ENCODE results near the gene OBP2B.

The OBP2B gene

DNA sequence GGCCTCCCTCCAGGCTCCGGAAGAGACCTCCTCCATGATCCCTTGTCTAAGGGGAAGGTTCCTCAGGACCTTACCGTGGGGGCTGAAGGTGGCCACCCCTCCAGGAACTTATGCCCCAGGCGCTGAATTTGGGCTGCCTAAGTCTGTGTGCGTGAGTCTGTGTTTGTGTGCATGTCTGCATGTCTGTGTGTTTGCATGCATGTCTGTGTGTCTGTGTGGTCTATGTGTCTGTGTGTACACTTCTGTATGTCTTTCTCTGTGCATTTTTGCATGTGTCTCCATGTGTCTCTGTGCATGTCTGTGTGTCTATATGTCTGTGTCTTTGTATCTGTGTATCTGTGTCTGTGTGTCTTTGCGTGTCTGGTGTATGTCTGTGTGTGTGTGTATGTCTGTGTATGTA, 45.4 kb upstream of the OBP2B start:
- no peaks in the 10 kb centered on the region for H3K36me3 ChIP-seq (ENCODE audit: insufficient read depth, low read length)
- TF ChIP-seq, protein P1, sequence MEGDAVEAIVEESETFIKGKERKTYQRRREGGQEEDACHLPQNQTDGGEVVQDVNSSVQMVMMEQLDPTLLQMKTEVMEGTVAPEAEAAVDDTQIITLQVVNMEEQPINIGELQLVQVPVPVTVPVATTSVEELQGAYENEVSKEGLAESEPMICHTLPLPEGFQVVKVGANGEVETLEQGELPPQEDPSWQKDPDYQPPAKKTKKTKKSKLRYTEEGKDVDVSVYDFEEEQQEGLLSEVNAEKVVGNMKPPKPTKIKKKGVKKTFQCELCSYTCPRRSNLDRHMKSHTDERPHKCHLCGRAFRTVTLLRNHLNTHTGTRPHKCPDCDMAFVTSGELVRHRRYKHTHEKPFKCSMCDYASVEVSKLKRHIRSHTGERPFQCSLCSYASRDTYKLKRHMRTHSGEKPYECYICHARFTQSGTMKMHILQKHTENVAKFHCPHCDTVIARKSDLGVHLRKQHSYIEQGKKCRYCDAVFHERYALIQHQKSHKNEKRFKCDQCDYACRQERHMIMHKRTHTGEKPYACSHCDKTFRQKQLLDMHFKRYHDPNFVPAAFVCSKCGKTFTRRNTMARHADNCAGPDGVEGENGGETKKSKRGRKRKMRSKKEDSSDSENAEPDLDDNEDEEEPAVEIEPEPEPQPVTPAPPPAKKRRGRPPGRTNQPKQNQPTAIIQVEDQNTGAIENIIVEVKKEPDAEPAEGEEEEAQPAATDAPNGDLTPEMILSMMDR (IDR thresholded peaks at IDR 0.05; ENCODE audit: low read length), result no peak
- TF ChIP-seq EZH2 (IDR thresholded peaks at IDR 0.05; ENCODE audit: borderline replicate concordance, low read length), result no peak
- no peaks in the 10 kb centered on the region for H3F3A ChIP-seq (ENCODE audit: insufficient read depth, low read length)
- no peak overlapping the region for H3K4me3 ChIP-seq (ENCODE audit: low read depth, low read length, poor library complexity, severe bottlenecking)
- no peak overlapping the region for H2AFZ ChIP-seq (ENCODE audit: low read length)
- H3K4me2 ChIP-seq (ENCODE audit: low read length), result no peak overlapping the region
- H3K27me3 ChIP-seq (ENCODE audit: insufficient read depth, low read length), result no peaks in the 10 kb centered on the region
- no peak overlapping the region for H3K9ac ChIP-seq (ENCODE audit: low read length)
- no peaks in the 10 kb centered on the region for H4K20me1 ChIP-seq (ENCODE audit: insufficient read depth, low read length)
- H3K9me3 ChIP-seq (ENCODE audit: low read length), result no peaks in the 10 kb centered on the region; the same call in 1 of the 2 replicates
- H3K27ac ChIP-seq (ENCODE audit: low read depth, low read length, poor library complexity, severe bottlenecking), result no peak overlapping the region
- no peaks in the 10 kb centered on the region for H3K79me2 ChIP-seq (ENCODE audit: insufficient read depth, low read length)
- H3K4me1 ChIP-seq (ENCODE audit: insufficient read depth, low read length, severe bottlenecking), result no peaks in the 10 kb centered on the region
- no peaks in the 10 kb centered on the region for H3K9me2 ChIP-seq (ENCODE audit: low read depth, low read length)

DNA sequence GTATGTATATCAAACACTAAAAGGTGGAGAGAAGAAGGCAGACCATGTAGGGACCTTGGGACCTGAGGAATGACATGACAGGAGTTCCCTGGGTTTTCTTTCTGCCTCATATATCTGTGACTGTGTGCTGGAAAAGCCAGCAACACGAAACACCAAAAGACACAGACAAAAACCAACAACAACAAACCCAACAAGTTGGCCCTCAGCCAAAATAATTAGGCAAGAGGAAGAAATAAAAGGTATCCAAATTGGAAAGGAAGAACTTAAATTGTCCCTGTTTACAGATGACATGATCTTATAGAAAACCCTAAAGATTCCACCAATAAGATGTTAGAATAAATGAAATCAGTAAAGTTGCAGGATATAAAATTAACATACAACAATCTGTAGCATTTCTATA, 44.2 kb upstream of the OBP2B start:
- no peaks in the 10 kb centered on the region; the same call in 1 of the 2 replicates for H3K9me3 ChIP-seq (ENCODE audit: low read length)
- H3K9me2 ChIP-seq (ENCODE audit: low read depth, low read length), result no peaks in the 10 kb centered on the region
- H3F3A ChIP-seq (ENCODE audit: insufficient read depth, low read length), result no peaks in the 10 kb centered on the region
- no peaks in the 10 kb centered on the region for H3K4me1 ChIP-seq (ENCODE audit: insufficient read depth, low read length, severe bottlenecking)
- no peak overlapping the region for H3K4me2 ChIP-seq (ENCODE audit: low read length)
- no peaks in the 10 kb centered on the region for H4K20me1 ChIP-seq (ENCODE audit: insufficient read depth, low read length)
- H2AFZ ChIP-seq (ENCODE audit: low read length), result no peak overlapping the region
- no peaks in the 10 kb centered on the region; the same call in 1 of the 2 replicates for H3K27me3 ChIP-seq (ENCODE audit: insufficient read depth, low read length)
- no peak overlapping the region for H3K9ac ChIP-seq (ENCODE audit: low read length)
- TF ChIP-seq, protein P1 (IDR thresholded peaks at IDR 0.05; ENCODE audit: low read length), result no peak
- TF ChIP-seq EZH2 (IDR thresholded peaks at IDR 0.05; ENCODE audit: borderline replicate concordance, low read length), result no peak
- no peak overlapping the region for H3K27ac ChIP-seq (ENCODE audit: low read depth, low read length, poor library complexity, severe bottlenecking)
- H3K36me3 ChIP-seq (ENCODE audit: insufficient read depth, low read length), result no peaks in the 10 kb centered on the region
- no peak overlapping the region for H3K4me3 ChIP-seq (ENCODE audit: low read depth, low read length, poor library complexity, severe bottlenecking)
- no peaks in the 10 kb centered on the region for H3K79me2 ChIP-seq (ENCODE audit: insufficient read depth, low read length)

DNA sequence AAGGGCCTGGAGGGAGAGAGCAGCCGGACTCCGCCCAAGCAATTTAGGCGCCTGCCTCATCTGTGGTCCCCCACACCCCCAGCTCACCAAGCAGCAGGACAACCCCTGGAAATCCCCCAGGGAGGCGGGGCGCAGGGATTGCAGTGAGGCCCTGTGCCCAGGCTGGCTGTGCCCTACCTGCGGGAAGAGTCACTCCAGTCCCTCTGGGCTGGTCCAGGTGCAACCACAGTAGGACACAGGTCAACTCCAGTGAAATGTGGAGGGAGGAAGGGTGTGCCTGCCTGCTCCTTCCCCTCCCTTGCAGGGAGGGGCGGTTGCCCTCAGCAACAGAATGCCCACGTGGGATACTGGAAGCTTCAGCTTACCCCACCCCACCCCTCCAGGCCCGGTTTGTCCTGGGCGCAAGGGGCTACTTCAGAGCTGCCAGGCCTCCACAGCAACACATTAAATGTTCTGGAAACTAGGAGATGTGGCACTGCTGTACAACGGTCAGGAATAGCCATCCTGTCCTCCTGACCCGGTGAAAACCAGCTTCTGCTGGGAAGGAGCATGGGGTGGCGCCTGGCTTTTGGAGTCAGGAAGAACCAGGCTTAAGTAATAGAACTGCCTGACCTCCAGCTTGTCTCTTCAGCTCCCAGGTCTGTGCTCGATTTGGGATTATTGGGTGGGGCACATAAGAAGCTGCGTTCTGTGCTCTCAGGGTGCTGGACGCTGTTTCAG, 43.4 kb upstream of the OBP2B start:
- no peaks in the 10 kb centered on the region; the same call in 1 of the 2 replicates for H3K27me3 ChIP-seq (ENCODE audit: insufficient read depth, low read length)
- no peaks in the 10 kb centered on the region for H3K9me2 ChIP-seq (ENCODE audit: low read depth, low read length)
- no peak overlapping the region for H3K4me3 ChIP-seq (ENCODE audit: low read depth, low read length, poor library complexity, severe bottlenecking)
- H3K9ac ChIP-seq (ENCODE audit: low read length), result no peak overlapping the region
- H4K20me1 ChIP-seq (ENCODE audit: insufficient read depth, low read length), result no peaks in the 10 kb centered on the region
- H3K4me1 ChIP-seq (ENCODE audit: insufficient read depth, low read length, severe bottlenecking), result no peaks in the 10 kb centered on the region
- no peak overlapping the region for H3K4me2 ChIP-seq (ENCODE audit: low read length)
- no peaks in the 10 kb centered on the region for H3K79me2 ChIP-seq (ENCODE audit: insufficient read depth, low read length)
- H3K36me3 ChIP-seq (ENCODE audit: insufficient read depth, low read length), result no peaks in the 10 kb centered on the region
- H3F3A ChIP-seq (ENCODE audit: insufficient read depth, low read length), result no peaks in the 10 kb centered on the region
- H2AFZ ChIP-seq (ENCODE audit: low read length), result no peak overlapping the region
- no peaks in the 10 kb centered on the region; the same call in 1 of the 2 replicates for H3K9me3 ChIP-seq (ENCODE audit: low read length)
- TF ChIP-seq, protein P1 (IDR thresholded peaks at IDR 0.05; ENCODE audit: low read length), result no peak
- TF ChIP-seq EZH2 (IDR thresholded peaks at IDR 0.05; ENCODE audit: borderline replicate concordance, low read length), result no peak
- H3K27ac ChIP-seq (ENCODE audit: low read depth, low read length, poor library complexity, severe bottlenecking), result no peak overlapping the region
